ENCODE measurements around the gene PTH2R.

DNA sequence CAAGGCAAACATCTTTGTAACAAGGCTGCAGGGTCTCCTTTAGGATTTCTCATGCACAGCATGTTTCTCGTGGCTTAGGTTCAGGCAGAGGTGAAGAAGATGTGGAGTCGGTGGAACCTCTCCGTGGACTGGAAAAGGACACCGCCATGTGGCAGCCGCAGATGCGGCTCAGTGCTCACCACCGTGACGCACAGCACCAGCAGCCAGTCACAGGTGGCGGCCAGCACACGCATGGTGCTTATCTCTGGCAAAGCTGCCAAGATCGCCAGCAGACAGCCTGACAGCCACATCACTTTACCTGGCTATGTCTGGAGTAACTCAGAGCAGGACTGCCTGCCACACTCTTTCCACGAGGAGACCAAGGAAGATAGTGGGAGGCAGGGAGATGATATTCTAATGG lies 86.6 kb downstream of the PTH2R start:
- TF ChIP-seq, protein P1, sequence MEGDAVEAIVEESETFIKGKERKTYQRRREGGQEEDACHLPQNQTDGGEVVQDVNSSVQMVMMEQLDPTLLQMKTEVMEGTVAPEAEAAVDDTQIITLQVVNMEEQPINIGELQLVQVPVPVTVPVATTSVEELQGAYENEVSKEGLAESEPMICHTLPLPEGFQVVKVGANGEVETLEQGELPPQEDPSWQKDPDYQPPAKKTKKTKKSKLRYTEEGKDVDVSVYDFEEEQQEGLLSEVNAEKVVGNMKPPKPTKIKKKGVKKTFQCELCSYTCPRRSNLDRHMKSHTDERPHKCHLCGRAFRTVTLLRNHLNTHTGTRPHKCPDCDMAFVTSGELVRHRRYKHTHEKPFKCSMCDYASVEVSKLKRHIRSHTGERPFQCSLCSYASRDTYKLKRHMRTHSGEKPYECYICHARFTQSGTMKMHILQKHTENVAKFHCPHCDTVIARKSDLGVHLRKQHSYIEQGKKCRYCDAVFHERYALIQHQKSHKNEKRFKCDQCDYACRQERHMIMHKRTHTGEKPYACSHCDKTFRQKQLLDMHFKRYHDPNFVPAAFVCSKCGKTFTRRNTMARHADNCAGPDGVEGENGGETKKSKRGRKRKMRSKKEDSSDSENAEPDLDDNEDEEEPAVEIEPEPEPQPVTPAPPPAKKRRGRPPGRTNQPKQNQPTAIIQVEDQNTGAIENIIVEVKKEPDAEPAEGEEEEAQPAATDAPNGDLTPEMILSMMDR (IDR thresholded peaks at IDR 0.05): no peak
- TF ChIP-seq POLR2A (IDR thresholded peaks at IDR 0.05): no peak
